Activated CD4-positive, alpha-beta T cell treated with anti-CD3 and anti-CD28 coated beads for 36 hours (primary cell): Measurements from ENCODE around the gene ZNF385C. TPM values are rescaled to one million over a fixed set of nuclear protein-coding genes. Genes with fewer than 3 reads are reported as not detected.
"Not testable (repeated sequence)": the region's sequence is repeated elsewhere in the genome, so short reads cannot be mapped to it uniquely, and the experiment has no call there.

Source experiments
- ATAC-seq: fragments of 200-7000 bp; cut with Tn5 transposase; one replicate; pipeline ENCODE4 v1.10.0; 2021; ENCODE audit warnings: mild to moderate bottlenecking, moderate library complexity
- CTCF ChIA-PET: fragments of 350-600 bp; sonication (Branson Sonifier 250); formaldehyde crosslinking; loops from one replicate; lab custom pipeline; 2021; ENCODE audit warnings: antibody characterized with exemption; lab: Charles Lee
- POLR2A ChIA-PET: fragments of 350-600 bp; sonication (Branson Sonifier 250); formaldehyde crosslinking; loops from one replicate; lab custom pipeline; 2021; ENCODE audit warnings: antibody characterized with exemption, inconsistent platforms; lab: Charles Lee
- DNase-seq: peaks from one replicate; pipeline ENCODE4 v3.0.0-alpha.2; 2020
- H3K27ac Mint-ChIP-seq: one replicate; pipeline ENCODE4 v1.8.0; 2021; ENCODE audit warnings: mixed read lengths
- H3K27me3 Mint-ChIP-seq: one replicate; pipeline ENCODE4 v1.8.0; 2021; ENCODE audit warnings: mixed read lengths
- H3K36me3 Mint-ChIP-seq: one replicate; pipeline ENCODE4 v1.8.0; 2021; ENCODE audit warnings: low read depth, mixed read lengths
- H3K4me1 Mint-ChIP-seq: one replicate; pipeline ENCODE4 v1.8.0; 2021; ENCODE audit warnings: mixed read lengths
- H3K4me3 Mint-ChIP-seq: one replicate; pipeline ENCODE4 v1.8.0; 2021; ENCODE audit warnings: mild to moderate bottlenecking, moderate library complexity, mixed read lengths
- H3K9me3 Mint-ChIP-seq: one replicate; pipeline ENCODE4 v1.8.0; 2021; ENCODE audit warnings: low read depth, mixed read lengths
- intact Hi-C, 2 experiments: fragments of 100-400 bp; cut with DNase I in 1 of 2; cut with micrococcal nuclease in 1 of 2; formaldehyde crosslinking; loops; one replicate each; pipeline versions ENCODE4 v1.14.2 to v1.15.1; 2022 to 2024; cut with DNase I, micrococcal nuclease
- total RNA-seq, 2 experiments: library from RNA; stranded (reverse); gene quantifications; one replicate each; pipeline ENCODE4 v1.2.3, GENCODE V29; 2021

Gene ZNF385C
- total RNA-seq = under 1 TPM; 0.23 to 0.30 TPM

GRCh38 chr17:42097691-42098631, at the start of gene ZNF385C:
Gene ZNF385C, minus strand, starts transcription at chr17:42098473. Its CDS starts 35,417 bp downstream, at chr17:42063056.
- intact Hi-C loops = loop anchor here in 1 of 2 experiments (1.0 kb wide), 1 partner anchor 9 kb away; no protein-coding TSS in a partner anchor

GRCh38 chr17:42146911-42147607, 48.8 kb upstream of the ZNF385C start:
- Mint-ChIP-seq H3K27me3 (no peaks in the 10 kb centered on the region), H3K4me3 (no peak overlapping the region), H3K9me3 (no peaks in the 10 kb centered on the region), H3K4me1 (peaks cover 26% of the 10 kb centered on the region), H3K36me3 (peaks cover 22% of the 10 kb centered on the region), H3K27ac (peak overlapping the region; percentile 58)
- intact Hi-C loops = no loop called here
- ATAC-seq = no peak
- ChIA-PET CTCF (no interaction called here), POLR2A (no interaction called here)
- no peak for DNase-seq

More at GRCh38 chr17:42097691-42098631, at the start of gene ZNF385C:
- POLR2A ChIA-PET = no interaction called here
- Mint-ChIP-seq H3K27me3 (peaks cover 16% of the 10 kb centered on the region), H3K4me1 (peaks cover 8% of the 10 kb centered on the region), H3K9me3 (no peaks in the 10 kb centered on the region), H3K36me3 (no peaks in the 10 kb centered on the region), H3K27ac (peak within 1 kb of the TSS; percentile 31), H3K4me3 (no peak within 1 kb of the TSS)
- CTCF ChIA-PET = interaction anchor here (0.7 to 2.3 kb wide), 9 partner anchors 9 to 135 kb away, joined by 3 to 8 read pairs (median 4); partner anchors contain the start of genes KAT2A and NKIRAS2
- ATAC-seq (peak; percentile 72), DNase-seq (peak; percentile 66)

- Mint-ChIP-seq H3K4me1 (peaks cover 26% of the 10 kb centered on the region), H3K36me3 (peaks cover 29% of the 10 kb centered on the region)
- DNase-seq, ATAC-seq, H3K27ac Mint-ChIP-seq, intact Hi-C loops, H3K27me3 Mint-ChIP-seq, H3K9me3 Mint-ChIP-seq, H3K4me3 Mint-ChIP-seq: not testable (repeated sequence)
- CTCF ChIA-PET = interaction anchor here (0.9 to 1.5 kb wide), 2 partner anchors 8 to 14 kb away, joined by 3 to 4 read pairs; no protein-coding TSS in a partner anchor
- POLR2A ChIA-PET = interaction anchor here (0.8 kb wide), 1 partner anchor 19 kb away, joined by 3 read pairs; no protein-coding TSS in a partner anchor
Measured at GRCh38 chr17:42143138-42143537, 44.9 kb upstream of the ZNF385C start.

- intact Hi-C loops = no loop called here
- peaks cover 28% of the 10 kb centered on the region for H3K36me3 Mint-ChIP-seq
- H3K9me3 Mint-ChIP-seq = no peaks in the 10 kb centered on the region
- no peak overlapping the region for H3K4me3 Mint-ChIP-seq
- no peak for ATAC-seq
- ChIA-PET CTCF (interaction anchor here (1.5 kb wide), 1 partner anchor 9 kb away, joined by 4 read pairs; no protein-coding TSS in a partner anchor), POLR2A (interaction anchor here (0.8 kb wide), 1 partner anchor 18 kb away, joined by 3 read pairs; no protein-coding TSS in a partner anchor)
- no peak for DNase-seq
- H3K4me1 Mint-ChIP-seq = peaks cover 30% of the 10 kb centered on the region
- H3K27ac Mint-ChIP-seq = no peak overlapping the region
- H3K27me3 Mint-ChIP-seq = no peaks in the 10 kb centered on the region
Measured at GRCh38 chr17:42142371-42142896, 44.2 kb upstream of the ZNF385C start.

GRCh38 chr17:42141382-42141781, 43.1 kb upstream of the ZNF385C start:
- H3K27me3 Mint-ChIP-seq = no peaks in the 10 kb centered on the region
- DNase-seq (no peak), ATAC-seq (no peak)
- H3K4me3 Mint-ChIP-seq = no peak overlapping the region
- ChIA-PET POLR2A (no interaction called here), CTCF (interaction anchor here (0.7 to 1.5 kb wide), 2 partner anchors 10 to 81 kb away, joined by 3 to 4 read pairs; no protein-coding TSS in a partner anchor)
- no peak overlapping the region for H3K27ac Mint-ChIP-seq
- no peaks in the 10 kb centered on the region for H3K9me3 Mint-ChIP-seq
- H3K36me3 Mint-ChIP-seq = peaks cover 19% of the 10 kb centered on the region
- H3K4me1 Mint-ChIP-seq = peaks cover 33% of the 10 kb centered on the region
- intact Hi-C loops = no loop called here

- H3K36me3 Mint-ChIP-seq = peaks cover 21% of the 10 kb centered on the region
- H3K27me3 Mint-ChIP-seq, H3K27ac Mint-ChIP-seq, intact Hi-C loops, POLR2A ChIA-PET, ATAC-seq, DNase-seq, H3K9me3 Mint-ChIP-seq, H3K4me3 Mint-ChIP-seq: not testable (repeated sequence)
- peaks cover 39% of the 10 kb centered on the region for H3K4me1 Mint-ChIP-seq
- CTCF ChIA-PET = interaction anchor here (0.6 to 1.1 kb wide), 2 partner anchors 117 to 182 kb away, joined by 3 read pairs; no protein-coding TSS in a partner anchor
Measured at GRCh38 chr17:42140690-42141089, 42.4 kb upstream of the ZNF385C start.

GRCh38 chr17:42138749-42139492, 40.6 kb upstream of the ZNF385C start:
- DNase-seq (no peak), ATAC-seq (no peak)
- Mint-ChIP-seq H3K27ac (no peak overlapping the region), H3K9me3 (no peaks in the 10 kb centered on the region), H3K36me3 (peaks cover 19% of the 10 kb centered on the region), H3K27me3 (no peaks in the 10 kb centered on the region), H3K4me1 (peaks cover 48% of the 10 kb centered on the region), H3K4me3 (no peak overlapping the region)
- ChIA-PET CTCF (interaction anchor here (0.6 to 1.3 kb wide), 4 partner anchors 21 to 927 kb away, joined by 3 to 7 read pairs (median 4); no protein-coding TSS in a partner anchor), POLR2A (no interaction called here)
- intact Hi-C loops = no loop called here

- no peaks in the 10 kb centered on the region for H3K9me3 Mint-ChIP-seq
- CTCF ChIA-PET = interaction anchor here (0.6 to 1.5 kb wide), 6 partner anchors 24 to 384 kb away, joined by 3 to 8 read pairs (median 3); partner anchors contain the start of genes DHX58 and DNAJC7
- intact Hi-C loops = no loop called here
- no peak overlapping the region for H3K4me3 Mint-ChIP-seq
- POLR2A ChIA-PET = no interaction called here
- H3K4me1 Mint-ChIP-seq = peaks cover 59% of the 10 kb centered on the region
- peak overlapping the region; percentile 25 for H3K27ac Mint-ChIP-seq
- H3K27me3 Mint-ChIP-seq = no peaks in the 10 kb centered on the region
- DNase-seq (no peak), ATAC-seq (no peak)
- peaks cover 14% of the 10 kb centered on the region for H3K36me3 Mint-ChIP-seq
Measured at GRCh38 chr17:42136654-42137051, 38.4 kb upstream of the ZNF385C start.

- DNase-seq (no peak), ATAC-seq (no peak)
- no peak overlapping the region for H3K4me3 Mint-ChIP-seq
- peaks cover 12% of the 10 kb centered on the region for H3K36me3 Mint-ChIP-seq
- ChIA-PET CTCF (interaction anchor here (0.6 to 1.5 kb wide), 8 partner anchors 13 to 385 kb away, joined by 3 to 8 read pairs (median 3); partner anchors contain the start of genes DHX58 and DNAJC7), POLR2A (interaction anchor here (0.9 to 1.4 kb wide), 2 partner anchors 13 to 18 kb away, joined by 3 to 4 read pairs; no protein-coding TSS in a partner anchor)
- H3K9me3 Mint-ChIP-seq = no peaks in the 10 kb centered on the region
- intact Hi-C loops = no loop called here
- no peaks in the 10 kb centered on the region for H3K27me3 Mint-ChIP-seq
- peaks cover 62% of the 10 kb centered on the region for H3K4me1 Mint-ChIP-seq
- H3K27ac Mint-ChIP-seq = peak overlapping the region; percentile 81
Measured at GRCh38 chr17:42135664-42136653, 37.7 kb upstream of the ZNF385C start.
